Mesendoderm (in vitro differentiated cells): ENCODE data around the gene LPIN1.

Experiments
- DNase-seq: peaks from one replicate; pipeline ENCODE4 v3.0.0; 2013
- H2AK5ac ChIP-seq: 2 replicates; pipeline ENCODE4 v1.6.1; 2013; ENCODE audit warnings: low read length, inconsistent platforms
- H2BK120ac ChIP-seq: 2 replicates; pipeline ENCODE4 v1.6.1; 2013; ENCODE audit warnings: low read depth, mild to moderate bottlenecking, low read length, moderate library complexity, mixed read lengths
- H2BK15ac ChIP-seq: replicated peaks from 2 replicates; pipeline ENCODE4 v1.6.1; 2013; ENCODE audit warnings: low read depth, mild to moderate bottlenecking, moderate library complexity
- H2BK5ac ChIP-seq: 2 replicates; pipeline ENCODE4 v1.6.1; 2013; ENCODE audit warnings: low read length, inconsistent platforms
- H3K18ac ChIP-seq: 2 replicates; pipeline ENCODE4 v1.6.1; 2013; ENCODE audit warnings: mild to moderate bottlenecking, low read length, mixed read lengths
- H3K23ac ChIP-seq: one replicate; pipeline ENCODE4 v1.6.1; 2013; ENCODE audit warnings: low read length
- H3K27ac ChIP-seq: 2 replicates; pipeline ENCODE4 v1.5.1; 2013; ENCODE audit warnings: low read depth, mild to moderate bottlenecking, inconsistent platforms, low read length, moderate library complexity
- H3K27me3 ChIP-seq: 2 replicates; pipeline ENCODE4 v1.6.1; 2013; ENCODE audit warnings: low read length, control low read depth, mild to moderate bottlenecking, inconsistent platforms; ENCODE audit not compliant: insufficient read depth, poor library complexity
- H3K36me3 ChIP-seq: 2 replicates; pipeline ENCODE4 v1.6.1; 2013; ENCODE audit warnings: low read length, inconsistent platforms; ENCODE audit not compliant: control insufficient read depth, insufficient read depth
- H3K4ac ChIP-seq: one replicate; pipeline ENCODE4 v1.6.1; 2013; ENCODE audit warnings: low read depth, mild to moderate bottlenecking, low read length, moderate library complexity
- H3K4me1 ChIP-seq: 2 replicates; pipeline ENCODE4 v1.6.1; 2013; ENCODE audit warnings: low read depth, low read length, inconsistent platforms; ENCODE audit not compliant: control insufficient read depth
- H3K4me2 ChIP-seq: 2 replicates; pipeline ENCODE4 v1.6.1; 2013; ENCODE audit warnings: low read length
- H3K4me3 ChIP-seq: 2 replicates; pipeline ENCODE4 v1.5.1; 2013; ENCODE audit warnings: mild to moderate bottlenecking, low read length
- H3K56ac ChIP-seq: one replicate; pipeline ENCODE4 v1.6.1; 2013; ENCODE audit warnings: low read length
- H3K79me1 ChIP-seq: 2 replicates; pipeline ENCODE4 v1.6.1; 2013; ENCODE audit warnings: low read length, inconsistent platforms
- H3K79me2 ChIP-seq: 2 replicates; pipeline ENCODE4 v1.6.1; 2013; ENCODE audit warnings: mild to moderate bottlenecking, low read length; ENCODE audit not compliant: control insufficient read depth, insufficient read depth
- H3K9ac ChIP-seq: 2 replicates; pipeline ENCODE4 v1.6.1; 2013; ENCODE audit warnings: low read length, inconsistent platforms
- H4K5ac ChIP-seq: one replicate; pipeline ENCODE4 v1.6.1; 2013; ENCODE audit warnings: low read length
- H4K8ac ChIP-seq: one replicate; pipeline ENCODE4 v1.6.1; 2013; ENCODE audit warnings: low read depth, mild to moderate bottlenecking, control low read depth, low read length, moderate library complexity
- WGBS: extraction: QIAGEN DNeasy Blood & Tissue Kit; methylation state at CpG from one replicate; pipeline ENCODE4 v1.1.7; 2013; ENCODE audit warnings: low lambda C conversion rate, missing lambda C conversion rate; ENCODE audit not compliant: insufficient coverage; ENCODE audit errors: extremely low coverage; 5-methylcytosine and 5-hydroxymethylcytosine counted together

LPIN1 gene

GRCh38 chr2:11740723-11741122 is 5.7 kb upstream of the LPIN1 start:
- H4K5ac ChIP-seq = no peak overlapping the region
- H3K4me1 ChIP-seq = peaks cover 9% of the 10 kb centered on the region
- H3K4me2 ChIP-seq = no peak overlapping the region
- H3K79me1 ChIP-seq = no peaks in the 10 kb centered on the region
- H3K9ac ChIP-seq = no peak overlapping the region
- no peak overlapping the region for H2BK15ac ChIP-seq
- no peaks in the 10 kb centered on the region for H3K36me3 ChIP-seq
- no peak overlapping the region for H3K23ac ChIP-seq
- H2BK120ac ChIP-seq = no peak overlapping the region
- H4K8ac ChIP-seq = no peak overlapping the region
- H3K79me2 ChIP-seq = no peaks in the 10 kb centered on the region
- no peak overlapping the region for H3K4ac ChIP-seq
- H2BK5ac ChIP-seq = no peak overlapping the region
- no peak for DNase-seq
- whole genome bisulfite sequencing = no CpG with 5 or more reads among the region's 3 CpGs
- no peaks in the 10 kb centered on the region for H3K27me3 ChIP-seq
- H3K18ac ChIP-seq = no peak overlapping the region
- H3K27ac ChIP-seq = no peak overlapping the region
- H2AK5ac ChIP-seq = no peak overlapping the region
- no peak overlapping the region for H3K4me3 ChIP-seq
- H3K56ac ChIP-seq = no peak overlapping the region

DNA sequence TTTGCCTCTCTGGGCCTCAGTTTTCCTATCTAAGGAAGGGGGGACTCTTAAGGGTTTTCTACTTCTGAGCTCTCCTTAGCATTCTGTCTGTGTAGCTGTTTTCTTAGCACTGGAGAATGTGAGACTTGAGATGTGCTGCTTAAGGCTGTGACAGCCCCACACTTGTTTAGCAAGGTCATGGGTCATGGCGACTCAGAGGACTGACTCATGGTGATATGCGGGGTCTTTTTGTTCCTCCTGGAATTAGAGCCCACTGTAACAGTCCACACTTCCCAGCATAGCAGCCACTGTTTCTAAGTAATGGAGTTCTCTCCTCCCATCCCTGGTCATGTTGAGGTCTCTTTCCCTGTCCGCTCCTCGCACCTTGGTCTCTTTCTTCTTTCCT is 4.1 kb upstream of the LPIN1 start:
- H2BK15ac ChIP-seq = no peak overlapping the region
- H3K4me1 ChIP-seq = peaks cover 9% of the 10 kb centered on the region
- H4K5ac ChIP-seq = no peak overlapping the region
- no peak overlapping the region for H4K8ac ChIP-seq
- H3K36me3 ChIP-seq = no peaks in the 10 kb centered on the region
- no peak overlapping the region for H3K4ac ChIP-seq
- no peak overlapping the region for H3K23ac ChIP-seq
- no peak overlapping the region for H3K18ac ChIP-seq
- no CpG with 5 or more reads among the region's 4 CpGs for WGBS
- H2BK120ac ChIP-seq = no peak overlapping the region
- DNase-seq = no peak
- H2BK5ac ChIP-seq = no peak overlapping the region
- no peaks in the 10 kb centered on the region for H3K79me2 ChIP-seq
- no peak overlapping the region for H3K4me2 ChIP-seq
- H3K56ac ChIP-seq = no peak overlapping the region
- H3K4me3 ChIP-seq = no peak overlapping the region
- H2AK5ac ChIP-seq = peak overlapping the region; percentile 11
- H3K27ac ChIP-seq = no peak overlapping the region
- no peaks in the 10 kb centered on the region for H3K27me3 ChIP-seq
- H3K79me1 ChIP-seq = no peaks in the 10 kb centered on the region
- H3K9ac ChIP-seq = no peak overlapping the region

GRCh38 chr2:11742702-11743357 is 3.6 kb upstream of the LPIN1 start:
- Histone ChIP-seq H3K4me3 (no peak overlapping the region), H4K8ac (no peak overlapping the region), H3K9ac (no peak overlapping the region), H2BK120ac (no peak overlapping the region), H3K4me2 (no peak overlapping the region), H2BK15ac (no peak overlapping the region), H3K36me3 (no peaks in the 10 kb centered on the region), H4K5ac (no peak overlapping the region), H3K79me1 (no peaks in the 10 kb centered on the region), H3K23ac (no peak overlapping the region), H3K56ac (peak overlapping the region; percentile 43), H3K79me2 (no peaks in the 10 kb centered on the region), H3K27ac (no peak overlapping the region), H3K18ac (peak overlapping the region; percentile 62), H3K4me1 (peaks cover 9% of the 10 kb centered on the region), H2AK5ac (no peak overlapping the region), H3K4ac (no peak overlapping the region), H3K27me3 (no peaks in the 10 kb centered on the region), H2BK5ac (no peak overlapping the region)
- DNase-seq = no peak
- no CpG with 5 or more reads among the region's 16 CpGs for WGBS

DNA sequence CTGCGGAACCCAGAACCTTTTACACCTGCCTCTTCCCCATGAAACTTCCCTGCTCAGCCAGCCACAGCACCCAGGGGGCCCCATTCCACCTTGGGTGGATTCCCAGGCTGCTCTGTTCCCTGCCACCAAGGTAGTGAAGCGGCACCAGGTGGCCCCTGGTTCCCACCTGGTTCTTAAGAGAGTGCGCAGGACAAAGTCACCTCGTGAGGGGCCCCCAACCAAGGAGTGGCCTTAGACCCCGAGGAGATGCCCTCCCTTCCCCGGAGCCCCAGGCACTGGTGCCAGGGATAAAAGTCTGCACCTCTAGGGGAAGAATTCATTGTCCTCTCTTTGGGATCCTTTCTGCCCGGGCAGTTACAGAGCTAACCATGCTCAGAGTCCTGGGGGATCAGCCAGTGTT is 3.1 kb upstream of the LPIN1 start:
- H2BK120ac ChIP-seq = peak overlapping the region; percentile 35
- peak overlapping the region; percentile 29 for H2AK5ac ChIP-seq
- DNase-seq = no peak
- no peak overlapping the region for H3K27ac ChIP-seq
- peak overlapping the region; percentile 44 for H3K4ac ChIP-seq
- H3K4me3 ChIP-seq = no peak overlapping the region
- H3K79me1 ChIP-seq = peaks cover 2% of the 10 kb centered on the region
- H3K79me2 ChIP-seq = peaks cover 2% of the 10 kb centered on the region
- H3K4me1 ChIP-seq = peaks cover 9% of the 10 kb centered on the region
- no peak overlapping the region for H3K23ac ChIP-seq
- H3K56ac ChIP-seq = peak overlapping the region; percentile 28
- no peak overlapping the region for H4K8ac ChIP-seq
- no peaks in the 10 kb centered on the region for H3K36me3 ChIP-seq
- WGBS = no CpG with 5 or more reads among the region's 7 CpGs
- no peak overlapping the region for H4K5ac ChIP-seq
- H3K18ac ChIP-seq = peak overlapping the region; percentile 62
- no peak overlapping the region for H2BK15ac ChIP-seq
- H2BK5ac ChIP-seq = no peak overlapping the region
- no peak overlapping the region for H3K9ac ChIP-seq
- H3K4me2 ChIP-seq = no peak overlapping the region
- no peaks in the 10 kb centered on the region for H3K27me3 ChIP-seq

DNA sequence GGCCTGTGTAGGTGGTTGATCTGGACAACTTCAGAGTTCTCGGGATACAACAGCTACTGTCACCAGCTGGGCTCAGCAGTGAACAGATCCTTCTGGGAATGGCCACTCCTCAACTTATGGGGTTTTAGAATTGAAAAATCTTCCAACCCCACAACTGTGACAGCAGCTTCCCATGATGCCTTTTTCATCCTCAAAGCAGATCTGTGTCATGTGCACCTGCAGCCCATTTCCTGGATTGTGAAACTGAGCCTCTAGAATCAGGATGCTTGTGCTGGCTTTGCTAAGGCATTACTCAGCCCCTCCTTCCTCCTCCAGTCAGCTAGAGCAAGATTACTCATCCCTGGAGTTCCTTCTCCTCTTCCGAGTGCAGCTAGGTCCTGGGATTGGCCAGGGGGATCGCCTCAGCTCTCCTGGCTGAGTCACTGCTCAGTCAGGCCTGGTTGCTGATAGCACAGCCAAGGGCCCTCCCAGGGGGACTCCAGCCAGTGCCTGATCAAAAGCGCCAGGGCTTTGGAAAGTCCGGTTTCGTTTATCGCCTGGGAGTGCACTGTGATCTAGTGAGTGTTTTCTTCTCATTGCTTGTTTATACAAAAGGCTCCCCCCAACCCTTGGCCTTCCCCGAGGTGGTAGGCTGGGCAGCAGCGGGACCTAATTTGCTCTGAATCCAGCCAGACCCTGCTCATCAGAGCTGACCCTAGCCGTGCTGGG is 2.4 kb upstream of the LPIN1 start:
- DNase-seq = peak; percentile 99
- H3K18ac ChIP-seq = peak overlapping the region; percentile 72
- H3K9ac ChIP-seq = no peak overlapping the region
- H3K4me2 ChIP-seq = no peak overlapping the region
- H3K27ac ChIP-seq = peak overlapping the region; percentile 46
- peak overlapping the region; percentile 36 for H3K56ac ChIP-seq
- H4K5ac ChIP-seq = no peak overlapping the region
- H3K79me1 ChIP-seq = peaks cover 2% of the 10 kb centered on the region
- no peaks in the 10 kb centered on the region for H3K27me3 ChIP-seq
- H2AK5ac ChIP-seq = peak overlapping the region; percentile 29
- H3K36me3 ChIP-seq = no peaks in the 10 kb centered on the region
- peaks cover 2% of the 10 kb centered on the region for H3K79me2 ChIP-seq
- no peak overlapping the region for H4K8ac ChIP-seq
- peaks cover 9% of the 10 kb centered on the region for H3K4me1 ChIP-seq
- no peak overlapping the region for H2BK15ac ChIP-seq
- H3K4me3 ChIP-seq = no peak overlapping the region
- H2BK120ac ChIP-seq = peak overlapping the region; percentile 47
- peak overlapping the region; percentile 75 for H3K4ac ChIP-seq
- no peak overlapping the region for H3K23ac ChIP-seq
- no CpG with 5 or more reads among the region's 10 CpGs for WGBS
- H2BK5ac ChIP-seq = no peak overlapping the region
